Activated T-helper 1 cell treated with anti-CD3 and anti-CD28 coated beads, Interleukin-12 subunit alpha, Interleukin-12 subunit beta, Interleukin-2, Interleukin-4 antibody, amounts not matched to agents 30 ng/mL and 10 ng/mL and 1 ng/mL, durations not matched to agents 14 hours and 24 hours and 36 hours (primary cell): ENCODE data around the gene FOXE1. TPM values are rescaled to one million over a fixed set of nuclear protein-coding genes. Genes with fewer than 3 reads are reported as not detected.
A peak's percentile ranks its signal among the peaks of the same experiment; 100 is the strongest.

Experiments
- DNase-seq: peaks from one replicate; pipeline ENCODE4 v3.0.0; 2021; ENCODE audit warnings: low spot score
- H3K27ac Mint-ChIP-seq: one replicate; pipeline ENCODE4 v1.8.0; 2021; ENCODE audit warnings: mild to moderate bottlenecking, mixed read lengths
- H3K27me3 Mint-ChIP-seq: one replicate; pipeline ENCODE4 v1.8.0; 2022; ENCODE audit warnings: mild to moderate bottlenecking, moderate library complexity, mixed read lengths; ENCODE audit not compliant: insufficient read depth
- H3K36me3 Mint-ChIP-seq: one replicate; pipeline ENCODE4 v1.8.0; 2021; ENCODE audit warnings: low read depth, mixed read lengths
- H3K4me1 Mint-ChIP-seq: one replicate; pipeline ENCODE4 v1.8.0; 2021; ENCODE audit warnings: low read depth, mixed read lengths
- H3K4me3 Mint-ChIP-seq: one replicate; pipeline ENCODE4 v1.8.0; 2021; ENCODE audit warnings: mild to moderate bottlenecking, moderate library complexity, mixed read lengths
- H3K9me3 Mint-ChIP-seq: one replicate; pipeline ENCODE4 v1.8.0; 2021; ENCODE audit warnings: mixed read lengths
- intact Hi-C: fragments of 100-400 bp; cut with micrococcal nuclease; formaldehyde crosslinking; loops from one replicate; pipeline ENCODE4 v1.15.1; 2024
- total RNA-seq: library from RNA; stranded (reverse); gene quantifications from 2 replicates; pipeline ENCODE4 v1.2.3, GENCODE V29; 2022

FOXE1 gene
- total RNA-seq, 1 donor from 2014 or later: 0.05 TPM

GRCh38 chr9:97851446-97851883, 1.6 kb upstream of the FOXE1 start:
- Mint-ChIP-seq H3K9me3 (no peaks in the 10 kb centered on the region), H3K4me1 (peaks cover 15% of the 10 kb centered on the region), H3K27me3 (peaks cover 80% of the 10 kb centered on the region), H3K4me3 (no peak overlapping the region), H3K27ac (no peak overlapping the region), H3K36me3 (no peaks in the 10 kb centered on the region)
- DNase-seq: no peak
- intact Hi-C loops: loop anchor here (5.0 to 10.0 kb wide), 3 partner anchors 51 to 627 kb away; partner anchors contain the start of gene TMOD1

- intact Hi-C loops: loop anchor here (2.0 to 10.0 kb wide), 4 partner anchors 50 to 627 kb away; partner anchors contain the start of gene TMOD1
- H3K27me3 Mint-ChIP-seq: peaks cover 79% of the 10 kb centered on the region
- peaks cover 15% of the 10 kb centered on the region for H3K4me1 Mint-ChIP-seq
- no peak for DNase-seq
- H3K9me3 Mint-ChIP-seq: no peaks in the 10 kb centered on the region
- H3K27ac Mint-ChIP-seq: no peak overlapping the region
- peak overlapping the region; percentile 47 for H3K4me3 Mint-ChIP-seq
- no peaks in the 10 kb centered on the region for H3K36me3 Mint-ChIP-seq
Measured at GRCh38 chr9:97852001-97852398, 1.0 kb upstream of the FOXE1 start.

- no peak overlapping the region for H3K27ac Mint-ChIP-seq
- H3K9me3 Mint-ChIP-seq: no peaks in the 10 kb centered on the region
- H3K36me3 Mint-ChIP-seq: no peaks in the 10 kb centered on the region
- DNase-seq: no peak
- H3K4me1 Mint-ChIP-seq: peaks cover 19% of the 10 kb centered on the region
- intact Hi-C loops: loop anchor here (2.0 to 10.0 kb wide), 4 partner anchors 50 to 628 kb away; partner anchors contain the start of gene TMOD1
- H3K27me3 Mint-ChIP-seq: peaks cover 79% of the 10 kb centered on the region
- H3K4me3 Mint-ChIP-seq: peak overlapping the region; percentile 47
Measured at GRCh38 chr9:97852399-97853055, 499 bp upstream of the FOXE1 start.

GRCh38 chr9:97853844-97854695, 1.0 kb downstream of the FOXE1 start:
- intact Hi-C loops: loop anchor here (2.0 to 10.0 kb wide), 4 partner anchors 48 to 629 kb away; partner anchors contain the start of gene TMOD1
- Mint-ChIP-seq H3K4me3 (peak overlapping the region; percentile 74), H3K9me3 (no peaks in the 10 kb centered on the region), H3K36me3 (no peaks in the 10 kb centered on the region), H3K27me3 (peaks cover 80% of the 10 kb centered on the region), H3K27ac (peak overlapping the region; percentile 42), H3K4me1 (peaks cover 18% of the 10 kb centered on the region)
- DNase-seq: peak; percentile 48

GRCh38 chr9:97854696-97855485, 1.9 kb downstream of the FOXE1 start:
- intact Hi-C loops: loop anchor here (5.0 to 10.0 kb wide), 3 partner anchors 47 to 630 kb away; partner anchors contain the start of gene TMOD1
- peaks cover 14% of the 10 kb centered on the region for H3K4me1 Mint-ChIP-seq
- no peaks in the 10 kb centered on the region for H3K9me3 Mint-ChIP-seq
- H3K4me3 Mint-ChIP-seq: no peak overlapping the region
- H3K27me3 Mint-ChIP-seq: peaks cover 80% of the 10 kb centered on the region
- no peaks in the 10 kb centered on the region for H3K36me3 Mint-ChIP-seq
- no peak overlapping the region for H3K27ac Mint-ChIP-seq
- DNase-seq: no peak

- Mint-ChIP-seq H3K4me3 (no peak overlapping the region), H3K9me3 (no peaks in the 10 kb centered on the region), H3K27ac (peak overlapping the region; percentile 76), H3K27me3 (peaks cover 78% of the 10 kb centered on the region), H3K4me1 (peaks cover 14% of the 10 kb centered on the region), H3K36me3 (no peaks in the 10 kb centered on the region)
- DNase-seq: no peak
- intact Hi-C loops: loop anchor here (10.0 kb wide), 2 partner anchors 351 to 631 kb away; partner anchors contain the start of gene TMOD1
Measured at GRCh38 chr9:97855486-97855875, 2.5 kb downstream of the FOXE1 start.

GRCh38 chr9:97855899-97856298, 2.9 kb downstream of the FOXE1 start:
- Mint-ChIP-seq H3K27me3 (peaks cover 75% of the 10 kb centered on the region), H3K9me3 (no peaks in the 10 kb centered on the region), H3K4me1 (peaks cover 14% of the 10 kb centered on the region), H3K36me3 (no peaks in the 10 kb centered on the region), H3K4me3 (no peak overlapping the region), H3K27ac (no peak overlapping the region)
- intact Hi-C loops: loop anchor here (10.0 kb wide), 2 partner anchors 351 to 631 kb away; partner anchors contain the start of gene TMOD1
- no peak for DNase-seq

- peaks cover 14% of the 10 kb centered on the region for H3K4me1 Mint-ChIP-seq
- H3K36me3 Mint-ChIP-seq: no peaks in the 10 kb centered on the region
- intact Hi-C loops: loop anchor here (10.0 kb wide), 2 partner anchors 352 to 632 kb away; partner anchors contain the start of gene TMOD1
- no peaks in the 10 kb centered on the region for H3K9me3 Mint-ChIP-seq
- no peak overlapping the region for H3K4me3 Mint-ChIP-seq
- H3K27me3 Mint-ChIP-seq: peaks cover 77% of the 10 kb centered on the region
- DNase-seq: no peak
- H3K27ac Mint-ChIP-seq: peak overlapping the region; percentile 7
Measured at GRCh38 chr9:97856857-97857605, 4.0 kb downstream of the FOXE1 start.

GRCh38 chr9:97857606-97858392, 4.8 kb downstream of the FOXE1 start:
- Mint-ChIP-seq H3K4me1 (peaks cover 9% of the 10 kb centered on the region), H3K36me3 (no peaks in the 10 kb centered on the region), H3K9me3 (no peaks in the 10 kb centered on the region), H3K4me3 (no peak overlapping the region), H3K27ac (no peak overlapping the region), H3K27me3 (peaks cover 74% of the 10 kb centered on the region)
- intact Hi-C loops: loop anchor here (10.0 kb wide), 2 partner anchors 353 to 633 kb away; partner anchors contain the start of gene TMOD1
- DNase-seq: no peak

- Mint-ChIP-seq H3K36me3 (no peaks in the 10 kb centered on the region), H3K27me3 (peaks cover 73% of the 10 kb centered on the region), H3K4me1 (peaks cover 9% of the 10 kb centered on the region), H3K9me3 (no peaks in the 10 kb centered on the region), H3K27ac (no peak overlapping the region), H3K4me3 (no peak overlapping the region)
- intact Hi-C loops: loop anchor here (10.0 kb wide), 2 partner anchors 354 to 634 kb away; partner anchors contain the start of gene TMOD1
- no peak for DNase-seq
Measured at GRCh38 chr9:97858393-97858713, 5.3 kb downstream of the FOXE1 start.

- no peak overlapping the region for H3K4me3 Mint-ChIP-seq
- no peak for DNase-seq
- no peaks in the 10 kb centered on the region for H3K9me3 Mint-ChIP-seq
- peaks cover 73% of the 10 kb centered on the region for H3K27me3 Mint-ChIP-seq
- H3K4me1 Mint-ChIP-seq: peaks cover 9% of the 10 kb centered on the region
- no peak overlapping the region for H3K27ac Mint-ChIP-seq
- H3K36me3 Mint-ChIP-seq: no peaks in the 10 kb centered on the region
- intact Hi-C loops: loop anchor here (10.0 kb wide), 2 partner anchors 354 to 634 kb away; partner anchors contain the start of gene TMOD1
Measured at GRCh38 chr9:97858826-97859225, 5.8 kb downstream of the FOXE1 start.
